Caco-2 (cell line): ENCODE results near the gene TLR9. TPM values are rescaled to one million over a fixed set of nuclear protein-coding genes. Genes with fewer than 3 reads are reported as not detected.

Experiments
- BruUV-seq: library from RNA; stranded (reverse); fragments of 400-500 nt; replicated peaks from 2 replicates; lab custom pipeline; 2021; lab: Mats Ljungman, UMichigan
- CTCF ChIA-PET: fragments of 300-600 bp; sonication (Branson Sonifier 250); formaldehyde crosslinking; loops from one replicate; lab custom pipeline; 2022; ENCODE audit warnings: antibody characterized with exemption; lab: Charles Lee
- POLR2A ChIA-PET: fragments of 300-600 bp; sonication (Branson Sonifier 250); formaldehyde crosslinking; loops from one replicate; lab custom pipeline; 2022; ENCODE audit warnings: antibody characterized with exemption; lab: Charles Lee
- DNase-seq, 2 experiments: peaks; one replicate each; pipeline versions ENCODE4 v3.0.0 to v3.0.0-alpha.2; 2020 to 2022
- H3K27me3 ChIP-seq: replicated peaks from 2 replicates; pipeline ENCODE4 v1.6.0; 2011; ENCODE audit warnings: low read length; ENCODE audit not compliant: control insufficient read depth, insufficient read depth
- H3K36me3 ChIP-seq: 2 replicates; pipeline ENCODE4 v1.5.1; 2011; ENCODE audit warnings: low read length; ENCODE audit not compliant: control insufficient read depth, insufficient read depth
- H3K4me1 ChIP-seq: fragments of 250-450 bp; sonication (Bioruptor Pico); 2 replicates; pipeline ENCODE4 v1.5.1; 2020; ENCODE audit warnings: mild to moderate bottlenecking
- H3K4me3 ChIP-seq: 2 replicates; pipeline ENCODE4 v1.5.1; 2011; ENCODE audit warnings: low read depth, mild to moderate bottlenecking, control low read depth, low read length
- H3K9me3 ChIP-seq: fragments of 250-450 bp; sonication (Bioruptor Pico); 2 replicates; pipeline ENCODE4 v1.5.1; 2020; ENCODE audit warnings: mild to moderate bottlenecking, moderate library complexity
- H3K27ac Mint-ChIP-seq: one replicate; pipeline ENCODE4 v1.8.0; 2022; ENCODE audit warnings: mixed read lengths; ENCODE audit not compliant: unreplicated experiment
- H3K27me3 Mint-ChIP-seq: one replicate; pipeline ENCODE4 v1.8.0; 2022; ENCODE audit warnings: mixed read lengths; ENCODE audit not compliant: insufficient read depth, unreplicated experiment
- H3K36me3 Mint-ChIP-seq: one replicate; pipeline ENCODE4 v1.8.0; 2022; ENCODE audit warnings: mild to moderate bottlenecking, mixed read lengths; ENCODE audit not compliant: insufficient read depth, unreplicated experiment
- H3K4me1 Mint-ChIP-seq: one replicate; pipeline ENCODE4 v1.8.0; 2022; ENCODE audit warnings: low read depth, mixed read lengths; ENCODE audit not compliant: unreplicated experiment
- H3K4me3 Mint-ChIP-seq: one replicate; pipeline ENCODE4 v1.8.0; 2022; ENCODE audit warnings: mild to moderate bottlenecking, moderate library complexity, mixed read lengths; ENCODE audit not compliant: unreplicated experiment
- H3K9me3 Mint-ChIP-seq: one replicate; pipeline ENCODE4 v1.8.0; 2022; ENCODE audit warnings: mixed read lengths; ENCODE audit not compliant: unreplicated experiment
- intact Hi-C: fragments of 100-400 bp; cut with micrococcal nuclease; formaldehyde crosslinking; loops from one replicate; pipeline ENCODE4 v1.10.0; 2022; ENCODE audit not compliant: unreplicated experiment
- total RNA-seq: library from RNA; stranded (reverse); gene quantifications from 2 replicates; pipeline ENCODE4 v1.2.3, GENCODE V29; 2022
- TF ChIP-seq, protein P1 (sequence below), 2 experiments: fragments of 200-600 bp in 1 of 2; IDR thresholded peaks; 1 replicate in 1 of 2; 2 replicates in 1 of 2; pipeline versions ENCODE4 v1.5.1 to v1.8.0; 2011 to 2022; ENCODE audit warnings: antibody characterized with exemption in 1 of 2, control low read depth in 1 of 2, inconsistent platforms in 1 of 2, low read depth in 1 of 2, low read length in 1 of 2, mild to moderate bottlenecking in 1 of 2, moderate library complexity in 1 of 2; ENCODE audit not compliant: insufficient read depth in 1 of 2, severe bottlenecking in 1 of 2, unreplicated experiment in 1 of 2

TLR9 gene
- total RNA-seq, 1 experiment from 2014 or later = not detected

DNA sequence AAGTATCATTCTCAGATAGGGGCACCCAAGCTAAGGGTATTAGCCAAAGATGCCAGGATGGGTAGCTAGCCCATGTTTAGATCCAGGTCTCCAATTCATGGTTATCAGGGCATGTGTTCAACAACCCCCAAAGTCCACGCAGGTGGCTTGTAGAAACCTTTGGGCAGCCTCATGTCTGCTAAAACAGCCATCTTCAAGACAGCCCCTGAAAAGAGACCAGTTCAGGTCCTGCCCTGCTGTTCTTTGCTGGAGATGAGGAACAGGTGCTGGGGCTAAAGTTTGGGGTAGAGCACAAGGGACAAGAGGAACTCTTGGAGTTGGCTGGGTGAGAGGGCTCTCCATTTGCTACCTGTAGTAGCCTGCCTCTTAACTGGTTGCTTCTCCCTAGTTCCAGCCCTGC, 24.7 kb upstream of the TLR9 start:
- Histone ChIP-seq H3K36me3 (peaks cover 3% of the 10 kb centered on the region), H3K4me3 (no peak overlapping the region), H3K9me3 (no peaks in the 10 kb centered on the region), H3K4me1 (peaks cover 1% of the 10 kb centered on the region), H3K27me3 (no peaks in the 10 kb centered on the region)
- no peak overlapping the region for H3K4me3 Mint-ChIP-seq
- H3K4me1 Mint-ChIP-seq = no peaks in the 10 kb centered on the region
- no peak for DNase-seq
- no TSS peak for BruUV-seq
- peaks cover 96% of the 10 kb centered on the region for H3K36me3 Mint-ChIP-seq
- no peak overlapping the region for H3K27ac Mint-ChIP-seq
- intact Hi-C loops = no loop called here
- ChIA-PET POLR2A (no interaction called here), CTCF (no interaction called here)
- no peaks in the 10 kb centered on the region for H3K27me3 Mint-ChIP-seq
- H3K9me3 Mint-ChIP-seq = no peaks in the 10 kb centered on the region
- TF ChIP-seq, protein P1, sequence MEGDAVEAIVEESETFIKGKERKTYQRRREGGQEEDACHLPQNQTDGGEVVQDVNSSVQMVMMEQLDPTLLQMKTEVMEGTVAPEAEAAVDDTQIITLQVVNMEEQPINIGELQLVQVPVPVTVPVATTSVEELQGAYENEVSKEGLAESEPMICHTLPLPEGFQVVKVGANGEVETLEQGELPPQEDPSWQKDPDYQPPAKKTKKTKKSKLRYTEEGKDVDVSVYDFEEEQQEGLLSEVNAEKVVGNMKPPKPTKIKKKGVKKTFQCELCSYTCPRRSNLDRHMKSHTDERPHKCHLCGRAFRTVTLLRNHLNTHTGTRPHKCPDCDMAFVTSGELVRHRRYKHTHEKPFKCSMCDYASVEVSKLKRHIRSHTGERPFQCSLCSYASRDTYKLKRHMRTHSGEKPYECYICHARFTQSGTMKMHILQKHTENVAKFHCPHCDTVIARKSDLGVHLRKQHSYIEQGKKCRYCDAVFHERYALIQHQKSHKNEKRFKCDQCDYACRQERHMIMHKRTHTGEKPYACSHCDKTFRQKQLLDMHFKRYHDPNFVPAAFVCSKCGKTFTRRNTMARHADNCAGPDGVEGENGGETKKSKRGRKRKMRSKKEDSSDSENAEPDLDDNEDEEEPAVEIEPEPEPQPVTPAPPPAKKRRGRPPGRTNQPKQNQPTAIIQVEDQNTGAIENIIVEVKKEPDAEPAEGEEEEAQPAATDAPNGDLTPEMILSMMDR (IDR thresholded peaks at IDR 0.05; ENCODE audit: insufficient read depth in 1 of 2, low read depth in 1 of 2, low read length in 1 of 2, severe bottlenecking in 1 of 2, unreplicated experiment in 1 of 2) = no peak

DNA sequence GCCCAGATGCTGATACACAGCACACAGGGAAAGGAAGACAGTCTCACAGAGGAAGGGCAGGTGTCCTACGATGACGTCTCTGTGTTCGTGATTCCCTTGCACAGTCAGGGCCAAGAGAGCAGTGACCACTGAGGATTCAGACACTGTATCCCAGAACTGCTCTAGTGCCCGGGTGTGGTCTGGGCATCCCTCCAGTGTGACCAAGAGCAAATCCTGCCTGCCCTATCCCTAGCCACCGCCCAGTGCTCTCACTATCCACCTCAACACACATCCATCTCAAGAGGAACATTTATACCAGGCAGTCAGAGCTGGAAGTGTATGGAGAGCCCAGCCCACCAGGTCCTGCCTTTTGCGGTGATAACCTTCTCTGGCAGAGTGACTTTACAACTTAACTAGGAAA, 24.2 kb upstream of the TLR9 start:
- no peaks in the 10 kb centered on the region for H3K4me1 Mint-ChIP-seq
- no TSS peak for BruUV-seq
- no peaks in the 10 kb centered on the region for H3K27me3 Mint-ChIP-seq
- DNase-seq = no peak
- no peak overlapping the region for H3K4me3 ChIP-seq
- TF ChIP-seq, protein P1 (IDR thresholded peaks at IDR 0.05; ENCODE audit: insufficient read depth in 1 of 2, low read depth in 1 of 2, low read length in 1 of 2, severe bottlenecking in 1 of 2, unreplicated experiment in 1 of 2) = no peak
- CTCF ChIA-PET = interaction anchor here (1.1 kb wide), 1 partner anchor 40 kb away, joined by 4 read pairs; no protein-coding TSS in a partner anchor
- H3K27ac Mint-ChIP-seq = no peak overlapping the region
- intact Hi-C loops = no loop called here
- peaks cover 5% of the 10 kb centered on the region for H3K4me1 ChIP-seq
- H3K4me3 Mint-ChIP-seq = no peak overlapping the region
- H3K36me3 Mint-ChIP-seq = peaks cover 94% of the 10 kb centered on the region
- peaks cover 3% of the 10 kb centered on the region for H3K36me3 ChIP-seq
- no peaks in the 10 kb centered on the region for H3K9me3 ChIP-seq
- no peaks in the 10 kb centered on the region for H3K27me3 ChIP-seq
- H3K9me3 Mint-ChIP-seq = no peaks in the 10 kb centered on the region
- POLR2A ChIA-PET = interaction anchor here (1.2 kb wide), 1 partner anchor 29 kb away, joined by 3 read pairs; the partner anchor contains the start of gene WDR82

DNA sequence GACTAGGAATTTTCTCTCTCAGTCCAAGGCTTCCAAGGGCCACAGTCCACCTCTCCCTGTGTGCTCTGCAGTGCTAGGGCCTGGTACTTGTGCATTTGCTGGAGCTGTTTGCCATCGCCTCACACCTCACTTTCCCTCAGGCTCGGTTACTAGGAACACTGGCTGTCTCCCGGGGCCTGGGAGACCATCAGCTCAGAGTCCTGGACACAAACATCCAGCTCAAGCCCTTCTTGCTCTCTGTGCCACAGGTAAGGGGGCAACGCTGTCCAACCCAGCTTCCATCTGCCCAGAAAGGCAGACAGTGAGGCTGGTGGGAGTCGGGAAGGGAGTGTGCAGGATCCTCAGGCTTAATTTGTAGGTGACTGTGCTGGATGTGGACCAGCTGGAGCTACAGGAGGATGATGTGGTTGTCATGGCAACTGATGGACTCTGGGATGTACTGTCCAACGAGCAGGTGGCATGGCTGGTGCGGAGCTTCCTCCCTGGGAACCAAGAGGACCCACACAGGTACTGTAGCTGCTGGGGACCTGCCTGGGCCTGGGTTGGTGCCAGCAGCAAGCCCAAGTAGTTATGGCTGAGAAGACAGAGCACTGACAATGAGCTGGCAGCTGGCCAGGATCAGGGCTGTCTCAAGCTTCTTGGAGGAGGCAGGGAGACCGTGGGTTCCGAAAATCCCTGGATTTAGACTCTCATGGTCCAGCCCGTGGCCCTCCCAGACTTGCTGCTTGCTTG, 23.5 kb upstream of the TLR9 start:
- TF ChIP-seq, protein P1 (IDR thresholded peaks at IDR 0.05; ENCODE audit: insufficient read depth in 1 of 2, low read depth in 1 of 2, low read length in 1 of 2, severe bottlenecking in 1 of 2, unreplicated experiment in 1 of 2) = no peak
- Mint-ChIP-seq H3K4me3 (no peak overlapping the region), H3K27me3 (no peaks in the 10 kb centered on the region), H3K9me3 (no peaks in the 10 kb centered on the region), H3K27ac (no peak overlapping the region), H3K36me3 (peaks cover 87% of the 10 kb centered on the region), H3K4me1 (no peaks in the 10 kb centered on the region)
- no TSS peak for BruUV-seq
- intact Hi-C loops = no loop called here
- Histone ChIP-seq H3K36me3 (peaks cover 3% of the 10 kb centered on the region), H3K27me3 (no peaks in the 10 kb centered on the region), H3K9me3 (no peaks in the 10 kb centered on the region), H3K4me1 (peaks cover 9% of the 10 kb centered on the region), H3K4me3 (no peak overlapping the region)
- DNase-seq = no peak
- POLR2A ChIA-PET = interaction anchor here (1.2 kb wide), 1 partner anchor 30 kb away, joined by 3 read pairs; the partner anchor contains the start of gene WDR82
- CTCF ChIA-PET = interaction anchor here (1.1 to 1.6 kb wide), 2 partner anchors 10 to 41 kb away, joined by 4 read pairs; partner anchors contain the start of gene TWF2
